IPS-NIHi7 (cell line): ENCODE measurements around the gene ARID1B.
"Not testable (repeated sequence)": the region's sequence is repeated elsewhere in the genome, so short reads cannot be mapped to it uniquely, and the experiment has no call there.

Experiments
- DNase-seq: peaks from one replicate; pipeline ENCODE4 v3.0.0; 2012; ENCODE audit warnings: mixed read lengths; ENCODE audit errors: extremely low spot score

ARID1B gene

GRCh38 chr6:156961282-156961892 lies 184.2 kb downstream of the ARID1B start:
- DNase-seq = no peak

GRCh38 chr6:156963712-156964700 lies 186.8 kb downstream of the ARID1B start:
- no peak for DNase-seq

GRCh38 chr6:156967852-156968251 lies 190.7 kb downstream of the ARID1B start:
- no peak for DNase-seq

GRCh38 chr6:156969233-156969632 lies 192.1 kb downstream of the ARID1B start:
- no peak for DNase-seq

- no peak for DNase-seq
Measured at GRCh38 chr6:156970595-156971112, 193.5 kb downstream of the ARID1B start.

- DNase-seq = no peak
Measured at GRCh38 chr6:156971153-156971885, 194.1 kb downstream of the ARID1B start.

- no peak for DNase-seq
Measured at GRCh38 chr6:156972145-156972544, 195.0 kb downstream of the ARID1B start.

- no peak for DNase-seq
Measured at GRCh38 chr6:156974830-156975261, 197.7 kb downstream of the ARID1B start.

- DNase-seq = no peak
Measured at GRCh38 chr6:156975414-156975813, 198.2 kb downstream of the ARID1B start.

- DNase-seq = no peak
Measured at GRCh38 chr6:156976216-156977127, 199.3 kb downstream of the ARID1B start.

- DNase-seq = no peak
Measured at GRCh38 chr6:156977527-156978291, 200.5 kb downstream of the ARID1B start.

GRCh38 chr6:156978948-156979347 lies 201.8 kb downstream of the ARID1B start:
- no peak for DNase-seq

GRCh38 chr6:156980515-156980914 lies 203.3 kb downstream of the ARID1B start:
- no peak for DNase-seq

- DNase-seq = no peak
Measured at GRCh38 chr6:156980948-156981347, 203.8 kb downstream of the ARID1B start.

- DNase-seq = no peak
Measured at GRCh38 chr6:156982168-156982567, 205.0 kb downstream of the ARID1B start.

GRCh38 chr6:156982864-156983263 lies 205.7 kb downstream of the ARID1B start:
- DNase-seq = not testable (repeated sequence)

GRCh38 chr6:156984178-156984738 lies 207.1 kb downstream of the ARID1B start:
- DNase-seq = no peak

GRCh38 chr6:156985309-156985708 lies 208.1 kb downstream of the ARID1B start:
- DNase-seq = no peak

- DNase-seq = peak; percentile 56
Measured at GRCh38 chr6:156988276-156989158, 211.3 kb downstream of the ARID1B start.
